Naive thymus-derived CD4-positive, alpha-beta T cell (primary cell): ENCODE results near the gene BBLN. TPM values are rescaled to one million over a fixed set of nuclear protein-coding genes. Genes with fewer than 3 reads are reported as not detected.

ENCODE experiments used
- ATAC-seq: fragments of 150-1000 bp; cut with Tn5 transposase; 2 replicates; pipeline ENCODE4 v1.10.0; 2021; ENCODE audit warnings: mild to moderate bottlenecking, moderate library complexity
- CTCF ChIA-PET: fragments of 350-600 bp; sonication (Branson Sonifier 250); formaldehyde crosslinking; loops from one replicate; lab custom pipeline; 2021; ENCODE audit warnings: antibody characterized with exemption; lab: Charles Lee
- POLR2A ChIA-PET: fragments of 350-600 bp; sonication (Branson Sonifier 250); formaldehyde crosslinking; loops from one replicate; lab custom pipeline; 2021; ENCODE audit warnings: antibody characterized with exemption, inconsistent platforms; lab: Charles Lee
- DNase-seq, 9 donors: peaks; one replicate each; pipeline versions ENCODE4 v3.0.0 to v3.0.0-alpha.2; 2020 to 2022; ENCODE audit warnings: mixed read lengths in 1 of 9
- H3K27ac ChIP-seq: one replicate; pipeline ENCODE4 v1.7.0; 2013; ENCODE audit warnings: mild to moderate bottlenecking, low read depth, low read length, moderate library complexity
- H3K27me3 ChIP-seq, 2 donors: one replicate each; pipeline ENCODE4 v1.7.0; 2013; ENCODE audit warnings: low read length in 2 of 2, mild to moderate bottlenecking in 2 of 2, moderate library complexity in 2 of 2; ENCODE audit not compliant: control insufficient read depth in 2 of 2, insufficient read depth in 2 of 2
- H3K36me3 ChIP-seq, 3 experiments: 1 replicate in 2 of 3; 2 replicates in 1 of 3; pipeline ENCODE4 v1.7.0; 2013; ENCODE audit warnings: low read length in 3 of 3, mild to moderate bottlenecking in 3 of 3, moderate library complexity in 1 of 3; ENCODE audit not compliant: insufficient read depth in 3 of 3, control insufficient read depth in 2 of 3
- H3K4me1 ChIP-seq, 2 donors: one replicate each; pipeline ENCODE4 v1.7.0; 2013; ENCODE audit warnings: low read length in 2 of 2, mild to moderate bottlenecking in 2 of 2, moderate library complexity in 1 of 2; ENCODE audit not compliant: control insufficient read depth in 2 of 2, insufficient read depth in 2 of 2
- H3K4me3 ChIP-seq: 2 replicates; pipeline ENCODE4 v1.7.0; 2013; ENCODE audit warnings: mild to moderate bottlenecking, low read length
- H3K9me3 ChIP-seq, 3 experiments: 1 replicate in 2 of 3; 2 replicates in 1 of 3; pipeline ENCODE4 v1.7.0; 2013; ENCODE audit warnings: low read length in 3 of 3; ENCODE audit not compliant: control insufficient read depth in 2 of 3
- H3K27ac Mint-ChIP-seq, 9 donors: one replicate each; pipeline ENCODE4 v1.8.0; 2020 to 2022; ENCODE audit warnings: mixed read lengths in 9 of 9, mild to moderate bottlenecking in 8 of 9, moderate library complexity in 5 of 9, inconsistent platforms in 2 of 9
- H3K27me3 Mint-ChIP-seq, 5 donors: one replicate each; pipeline ENCODE4 v1.8.0; 2021 to 2022; ENCODE audit warnings: mixed read lengths in 5 of 5, mild to moderate bottlenecking in 1 of 5
- H3K36me3 Mint-ChIP-seq, 5 donors: one replicate each; pipeline ENCODE4 v1.8.0; 2020 to 2022; ENCODE audit warnings: mixed read lengths in 5 of 5, mild to moderate bottlenecking in 3 of 5, inconsistent platforms in 1 of 5
- H3K4me1 Mint-ChIP-seq, 7 donors: one replicate each; pipeline ENCODE4 v1.8.0; 2020 to 2022; ENCODE audit warnings: mixed read lengths in 7 of 7, mild to moderate bottlenecking in 3 of 7, inconsistent platforms in 1 of 7
- H3K4me3 Mint-ChIP-seq, 10 donors: one replicate each; pipeline ENCODE4 v1.8.0; 2020 to 2022; ENCODE audit warnings: mild to moderate bottlenecking in 10 of 10, mixed read lengths in 10 of 10, moderate library complexity in 6 of 10, inconsistent platforms in 2 of 10
- H3K9me3 Mint-ChIP-seq, 11 donors: one replicate each; pipeline ENCODE4 v1.8.0; 2020 to 2022; ENCODE audit warnings: mixed read lengths in 11 of 11, mild to moderate bottlenecking in 4 of 11, inconsistent platforms in 1 of 11, moderate library complexity in 1 of 11
- intact Hi-C, 2 donors: fragments of 100-400 bp; cut with micrococcal nuclease; formaldehyde crosslinking; loops; one replicate each; pipeline ENCODE4 v1.15.1; 2023
- polyA plus RNA-seq, 2 donors: library from polyadenylated mRNA; unstranded; fragments of 300-500 nt; fragmentation: Illumina TruSeq; gene quantifications; one replicate each; pipeline ENCODE4 v1.2.3, GENCODE V29; 2021
- total RNA-seq, 6 experiments: library from RNA in 5 of 6; stranded (reverse) in 5 of 6; gene quantifications; 1 replicate in 5 of 6; 2 replicates in 1 of 6; pipeline ENCODE4 v1.2.3 and lab custom pipeline; 2021 to 2026

Gene BBLN
- total and polyA plus RNA-seq, 7 experiments from 2014 or later, result 42.7 to 102 (median 53.2) TPM

- H3K27me3 Mint-ChIP-seq, result peaks cover 0 to 4% (median 0%) of the 10 kb centered on the region in 5 donors
- no peak overlapping the region for H3K27ac Mint-ChIP-seq
- Histone ChIP-seq H3K27me3 (no peaks in the 10 kb centered on the region), H3K36me3 (no peaks in the 10 kb centered on the region), H3K4me1 (no peaks in the 10 kb centered on the region), H3K9me3 (no peaks in the 10 kb centered on the region), H3K4me3 (no peak overlapping the region), H3K27ac (no peak overlapping the region)
- H3K4me1 Mint-ChIP-seq, result peaks cover 0 to 7% (median 0%) of the 10 kb centered on the region in 7 donors
- CTCF ChIA-PET, result no interaction called here
- H3K36me3 Mint-ChIP-seq, result no peaks in the 10 kb centered on the region
- H3K9me3 Mint-ChIP-seq, result peaks cover 0 to 2% (median 0%) of the 10 kb centered on the region in 11 donors
- no peak for DNase-seq
- intact Hi-C loops, result no loop called here
- H3K4me3 Mint-ChIP-seq, result no peak overlapping the region
- ATAC-seq, result no peak
- POLR2A ChIA-PET, result interaction anchor here (2.1 kb wide), 1 partner anchor 9 kb away, joined by 7 read pairs; no protein-coding TSS in a partner anchor
These were observed 8.5 kb upstream of the BBLN start for GRCh38 chr9:128151309-128152132.

DNA sequence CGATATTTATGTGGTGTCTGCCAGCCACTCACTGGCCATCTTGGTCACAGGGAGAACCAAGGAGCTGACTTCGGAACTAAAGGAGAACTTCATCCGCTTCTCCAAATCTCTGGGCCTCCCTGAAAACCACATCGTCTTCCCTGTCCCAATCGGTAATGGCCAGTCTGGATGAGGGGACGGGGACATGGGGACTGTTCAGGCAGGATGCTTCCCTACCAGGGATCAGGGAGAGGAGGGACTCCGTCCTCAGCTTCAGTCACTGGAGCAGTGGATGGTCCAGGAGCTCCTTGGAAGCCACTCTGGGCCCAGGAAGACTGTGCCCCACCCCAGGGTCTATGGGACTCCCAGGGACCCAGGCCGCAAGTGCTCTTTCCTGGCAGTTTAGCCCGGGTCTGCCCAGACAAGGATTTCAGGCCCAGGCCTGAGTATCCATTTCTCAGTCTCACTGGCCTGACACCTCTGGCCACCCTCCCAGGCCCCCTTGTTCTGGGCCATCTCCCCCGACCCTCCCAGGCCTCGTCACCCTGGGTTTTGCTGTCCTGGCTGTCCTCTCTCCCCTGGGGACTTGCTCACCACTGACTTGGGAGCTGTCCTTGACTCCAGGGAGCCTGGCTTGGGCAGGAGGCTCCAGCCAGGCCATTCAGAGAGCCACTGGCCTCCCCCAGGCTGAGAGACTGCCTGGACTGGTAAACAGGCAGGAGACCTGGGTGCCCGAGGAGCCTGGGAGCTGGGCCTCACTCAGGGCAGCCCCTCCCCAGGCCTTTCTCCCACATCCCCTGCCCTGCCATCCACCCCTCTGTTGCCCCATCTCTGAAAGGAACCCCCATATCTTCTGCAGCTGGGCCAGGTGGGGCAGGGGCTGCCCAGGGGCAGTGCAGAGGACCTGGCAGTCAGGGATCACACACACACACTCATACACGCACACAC, 7.7 kb upstream of the BBLN start:
- DNase-seq, result no peak
- ChIA-PET CTCF (interaction anchor here (0.6 kb wide), 1 partner anchor 49 kb away, joined by 3 read pairs; no protein-coding TSS in a partner anchor), POLR2A (interaction anchor here (2.1 kb wide), 1 partner anchor 10 kb away, joined by 7 read pairs; no protein-coding TSS in a partner anchor)
- ATAC-seq, result no peak
- Histone ChIP-seq H3K4me3 (no peak overlapping the region), H3K9me3 (no peaks in the 10 kb centered on the region), H3K4me1 (no peaks in the 10 kb centered on the region), H3K27ac (no peak overlapping the region), H3K27me3 (no peaks in the 10 kb centered on the region), H3K36me3 (no peaks in the 10 kb centered on the region)
- peaks cover 0 to 7% (median 0%) of the 10 kb centered on the region in 7 donors for H3K4me1 Mint-ChIP-seq
- H3K4me3 Mint-ChIP-seq, result no peak overlapping the region
- intact Hi-C loops, result no loop called here
- peaks cover 0 to 2% (median 0%) of the 10 kb centered on the region in 11 donors for H3K9me3 Mint-ChIP-seq
- no peaks in the 10 kb centered on the region for H3K36me3 Mint-ChIP-seq
- H3K27ac Mint-ChIP-seq, result no peak overlapping the region
- H3K27me3 Mint-ChIP-seq, result peaks cover 0 to 4% (median 0%) of the 10 kb centered on the region in 5 donors

GRCh38 chr9:128153060-128153946, 6.8 kb upstream of the BBLN start:
- ChIA-PET POLR2A (no interaction called here), CTCF (interaction anchor here (0.6 kb wide), 1 partner anchor 50 kb away, joined by 3 read pairs; no protein-coding TSS in a partner anchor)
- no peak for ATAC-seq

GRCh38 chr9:128153947-128154695, 5.9 kb upstream of the BBLN start:
- Histone ChIP-seq H3K27ac (no peak overlapping the region), H3K36me3 (no peaks in the 10 kb centered on the region), H3K4me3 (no peak overlapping the region), H3K9me3 (no peaks in the 10 kb centered on the region), H3K4me1 (peaks cover 0 to under 1% of the 10 kb centered on the region in 2 donors), H3K27me3 (no peaks in the 10 kb centered on the region)
- intact Hi-C loops, result no loop called here
- ATAC-seq (no peak), DNase-seq (no peak)
- POLR2A ChIA-PET, result no interaction called here
- Mint-ChIP-seq H3K27me3 (peaks cover 0 to 4% (median 0%) of the 10 kb centered on the region in 5 donors), H3K4me3 (no peak overlapping the region), H3K4me1 (peaks cover under 1 to 7% (median under 1%) of the 10 kb centered on the region in 7 donors), H3K36me3 (no peaks in the 10 kb centered on the region), H3K9me3 (peaks cover 0 to 2% (median 0%) of the 10 kb centered on the region in 11 donors), H3K27ac (no peak overlapping the region)
- CTCF ChIA-PET, result no interaction called here

More at GRCh38 chr9:128153060-128153946, 6.8 kb upstream of the BBLN start:
- Histone ChIP-seq H3K4me3 (no peak overlapping the region), H3K27me3 (no peaks in the 10 kb centered on the region), H3K36me3 (no peaks in the 10 kb centered on the region), H3K4me1 (no peaks in the 10 kb centered on the region), H3K9me3 (no peaks in the 10 kb centered on the region), H3K27ac (no peak overlapping the region)
- Mint-ChIP-seq H3K36me3 (no peaks in the 10 kb centered on the region), H3K4me1 (peaks cover 0 to 7% (median 0%) of the 10 kb centered on the region in 7 donors), H3K4me3 (no peak overlapping the region), H3K27me3 (peaks cover 0 to 4% (median 0%) of the 10 kb centered on the region in 5 donors), H3K9me3 (peaks cover 0 to 2% (median 0%) of the 10 kb centered on the region in 11 donors), H3K27ac (no peak overlapping the region)
- intact Hi-C loops, result no loop called here
- DNase-seq, result no peak

DNA sequence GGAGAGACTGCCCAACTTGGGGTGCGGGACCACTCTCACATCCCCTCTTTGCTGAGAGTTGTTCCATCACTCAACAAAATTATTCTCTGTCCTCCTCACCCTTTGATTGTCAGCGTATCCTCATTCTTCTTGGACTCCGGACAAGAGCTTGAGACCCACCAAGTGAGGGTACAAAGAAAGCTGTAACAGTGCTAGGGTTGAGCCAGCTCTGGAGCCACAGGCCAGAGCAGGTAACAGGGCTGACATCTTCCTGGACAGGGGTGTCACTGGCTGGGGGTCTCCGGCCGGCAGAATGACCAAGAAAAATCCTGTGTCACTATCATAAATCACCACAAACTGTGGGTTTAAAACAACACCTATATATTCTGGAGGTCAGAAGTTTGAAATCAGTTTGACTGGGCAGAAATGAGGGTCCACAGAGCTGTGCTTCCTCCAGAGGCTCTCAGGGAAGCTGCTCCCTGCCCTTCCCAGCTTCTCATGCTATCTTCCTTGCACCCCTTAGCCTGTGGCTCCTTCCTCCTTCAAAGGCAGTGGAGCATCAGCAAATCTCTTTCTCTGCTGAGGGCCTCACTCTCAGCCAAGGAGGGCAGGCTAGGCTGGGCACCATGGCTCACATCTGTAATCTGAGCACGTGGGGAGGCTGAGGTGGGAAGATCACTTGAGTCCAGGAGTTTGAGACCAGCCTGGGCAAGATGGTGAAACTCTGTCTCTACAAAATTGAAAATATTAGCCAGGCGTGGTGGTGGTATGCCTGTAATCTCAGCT, 4.1 kb upstream of the BBLN start:
- Mint-ChIP-seq H3K36me3 (no peaks in the 10 kb centered on the region), H3K4me3 (no peak overlapping the region), H3K27me3 (peaks cover 0 to 1% (median 0%) of the 10 kb centered on the region in 5 donors), H3K9me3 (peaks cover 0 to 2% (median 0%) of the 10 kb centered on the region in 11 donors), H3K4me1 (peaks cover 2 to 10% (median 6%) of the 10 kb centered on the region in 7 donors), H3K27ac (peak overlapping the region in 5 of 9 donors; percentile 19 to 55 (median 25))
- Histone ChIP-seq H3K36me3 (no peaks in the 10 kb centered on the region), H3K4me3 (no peak overlapping the region), H3K27me3 (no peaks in the 10 kb centered on the region), H3K9me3 (no peaks in the 10 kb centered on the region), H3K27ac (no peak overlapping the region), H3K4me1 (peaks cover 5 to 6% of the 10 kb centered on the region in 2 donors)
- intact Hi-C loops, result loop anchor here in 1 of 2 donors (5.0 kb wide), 1 partner anchor 39 kb away; no protein-coding TSS in a partner anchor
- CTCF ChIA-PET, result no interaction called here
- DNase-seq (no peak), ATAC-seq (no peak)
- POLR2A ChIA-PET, result interaction anchor here (4.1 kb wide), 1 partner anchor 28 kb away, joined by 27 read pairs; the partner anchor contains the start of gene PTGES2
